PFSK-1 (cell line): ENCODE data around the gene LHFPL5.

Experiments used
- FOXP2 ChIP-seq: optimal IDR thresholded peaks from 2 replicates; pipeline ENCODE3; 2011; ENCODE audit warnings: borderline replicate concordance, control low read depth, inconsistent platforms; ENCODE audit not compliant: insufficient read depth; ENCODE audit errors: extremely low read length, extremely low read depth
- POLR2AphosphoS5 ChIP-seq: IDR thresholded peaks from 2 replicates; pipeline ENCODE4 v1.6.1; 2012; ENCODE audit warnings: low read depth, mild to moderate bottlenecking, control low read depth, low read length, moderate library complexity
- SIN3A ChIP-seq: IDR thresholded peaks from 2 replicates; pipeline ENCODE4 v1.6.1; 2012; ENCODE audit warnings: mild to moderate bottlenecking, low read length, moderate library complexity, borderline replicate concordance; ENCODE audit not compliant: insufficient read depth
- TAF1 ChIP-seq: IDR thresholded peaks from 2 replicates; pipeline ENCODE4 v1.6.1; 2012; ENCODE audit warnings: low read length, control low read depth, borderline replicate concordance; ENCODE audit not compliant: insufficient read depth
- TF ChIP-seq, protein P1 (sequence below), 2 experiments: IDR thresholded peaks; 2 replicates each; pipeline versions ENCODE4 v1.6.1 to v1.8.0; 2011 to 2012; ENCODE audit warnings: low read depth in 2 of 2, low read length in 2 of 2, control low read depth in 1 of 2, inconsistent platforms in 1 of 2, mild to moderate bottlenecking in 1 of 2, moderate library complexity in 1 of 2; ENCODE audit not compliant: insufficient read depth in 1 of 2

The LHFPL5 gene

DNA sequence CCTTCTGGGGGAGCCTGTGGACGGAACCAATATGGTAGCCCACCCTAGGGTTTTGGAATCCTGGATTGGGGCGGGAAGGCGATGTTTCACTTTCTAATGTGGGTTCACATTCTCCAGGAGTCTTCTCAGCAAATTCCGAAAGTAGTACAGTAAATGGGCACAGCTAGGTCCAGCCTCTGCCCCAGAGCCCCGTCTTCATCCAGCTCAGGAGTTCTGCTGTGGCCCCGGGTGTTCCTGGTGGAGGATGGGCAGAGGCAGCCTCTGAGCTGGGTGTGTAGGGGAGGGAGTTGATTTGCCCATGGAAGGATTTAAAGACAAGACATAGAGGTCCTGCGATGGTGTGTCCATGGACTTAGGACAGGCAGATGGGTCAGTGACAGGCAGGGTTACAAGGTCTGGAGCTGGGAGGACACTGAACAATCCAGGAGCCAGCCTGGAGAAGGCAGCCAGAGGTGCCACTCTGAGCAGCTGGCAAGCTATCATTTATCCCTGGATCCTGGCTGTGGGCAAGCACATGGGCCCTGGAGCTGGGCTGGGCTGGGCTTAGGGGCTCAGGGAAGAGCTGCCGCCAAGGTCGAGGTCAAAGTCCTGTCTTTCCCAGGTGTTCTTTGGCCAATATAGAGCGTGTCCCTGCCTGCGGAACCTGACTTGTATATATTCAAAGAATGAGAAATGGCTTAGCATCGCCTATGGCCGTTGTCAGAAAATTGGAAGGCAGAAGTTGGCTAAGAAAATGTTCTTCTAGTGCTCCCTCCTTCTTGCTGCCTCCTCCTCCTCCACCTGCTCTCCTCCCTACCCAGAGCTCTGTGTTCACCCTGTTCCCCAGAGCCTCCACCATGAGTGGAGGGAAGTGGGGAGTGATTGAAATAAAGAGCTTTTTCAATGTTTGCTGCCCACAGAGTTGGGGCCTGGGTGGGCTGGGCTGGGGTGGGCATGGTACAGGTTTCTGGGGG lies 17.6 kb upstream of the LHFPL5 start:
- TF ChIP-seq TAF1 = no peak
- no peak for TF ChIP-seq FOXP2
- TF ChIP-seq POLR2AphosphoS5 = no peak
- no peak for TF ChIP-seq SIN3A
- TF ChIP-seq, protein P1, sequence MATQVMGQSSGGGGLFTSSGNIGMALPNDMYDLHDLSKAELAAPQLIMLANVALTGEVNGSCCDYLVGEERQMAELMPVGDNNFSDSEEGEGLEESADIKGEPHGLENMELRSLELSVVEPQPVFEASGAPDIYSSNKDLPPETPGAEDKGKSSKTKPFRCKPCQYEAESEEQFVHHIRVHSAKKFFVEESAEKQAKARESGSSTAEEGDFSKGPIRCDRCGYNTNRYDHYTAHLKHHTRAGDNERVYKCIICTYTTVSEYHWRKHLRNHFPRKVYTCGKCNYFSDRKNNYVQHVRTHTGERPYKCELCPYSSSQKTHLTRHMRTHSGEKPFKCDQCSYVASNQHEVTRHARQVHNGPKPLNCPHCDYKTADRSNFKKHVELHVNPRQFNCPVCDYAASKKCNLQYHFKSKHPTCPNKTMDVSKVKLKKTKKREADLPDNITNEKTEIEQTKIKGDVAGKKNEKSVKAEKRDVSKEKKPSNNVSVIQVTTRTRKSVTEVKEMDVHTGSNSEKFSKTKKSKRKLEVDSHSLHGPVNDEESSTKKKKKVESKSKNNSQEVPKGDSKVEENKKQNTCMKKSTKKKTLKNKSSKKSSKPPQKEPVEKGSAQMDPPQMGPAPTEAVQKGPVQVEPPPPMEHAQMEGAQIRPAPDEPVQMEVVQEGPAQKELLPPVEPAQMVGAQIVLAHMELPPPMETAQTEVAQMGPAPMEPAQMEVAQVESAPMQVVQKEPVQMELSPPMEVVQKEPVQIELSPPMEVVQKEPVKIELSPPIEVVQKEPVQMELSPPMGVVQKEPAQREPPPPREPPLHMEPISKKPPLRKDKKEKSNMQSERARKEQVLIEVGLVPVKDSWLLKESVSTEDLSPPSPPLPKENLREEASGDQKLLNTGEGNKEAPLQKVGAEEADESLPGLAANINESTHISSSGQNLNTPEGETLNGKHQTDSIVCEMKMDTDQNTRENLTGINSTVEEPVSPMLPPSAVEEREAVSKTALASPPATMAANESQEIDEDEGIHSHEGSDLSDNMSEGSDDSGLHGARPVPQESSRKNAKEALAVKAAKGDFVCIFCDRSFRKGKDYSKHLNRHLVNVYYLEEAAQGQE (IDR thresholded peaks at IDR 0.05; ENCODE audit: insufficient read depth in 1 of 2, low read depth in 2 of 2, low read length in 2 of 2) = no peak

DNA sequence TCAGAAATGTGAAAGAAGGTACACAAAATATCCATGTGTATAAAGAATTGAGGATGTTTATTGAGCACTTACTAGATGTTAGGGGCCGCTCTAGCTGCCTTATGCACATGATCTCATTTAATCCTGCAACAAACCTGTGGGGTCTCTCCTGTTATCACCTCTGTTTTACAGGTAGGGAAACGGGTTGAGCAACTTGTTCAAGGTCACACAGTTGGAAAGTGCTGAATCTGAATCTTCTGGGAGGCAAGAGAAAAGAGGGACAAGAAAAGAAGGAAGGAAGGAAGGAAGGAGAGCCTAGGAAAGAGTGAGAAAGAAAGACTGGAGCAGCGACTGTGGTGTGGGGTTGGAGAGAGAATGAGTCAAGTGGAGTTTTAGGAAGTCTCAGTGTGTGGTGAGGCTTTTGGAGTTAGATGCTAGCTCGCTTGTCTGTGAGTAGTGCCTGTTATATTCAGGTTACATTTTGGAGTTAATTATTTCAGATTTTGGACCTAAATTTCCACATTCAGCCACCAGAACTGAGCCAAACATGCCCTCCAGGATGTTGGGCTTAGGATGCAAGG lies 16.6 kb upstream of the LHFPL5 start:
- TF ChIP-seq POLR2AphosphoS5 (no peak), SIN3A (no peak), TAF1 (no peak), FOXP2 (no peak)
- TF ChIP-seq, protein P1 (IDR thresholded peaks at IDR 0.05; ENCODE audit: insufficient read depth in 1 of 2, low read depth in 2 of 2, low read length in 2 of 2) = no peak

DNA sequence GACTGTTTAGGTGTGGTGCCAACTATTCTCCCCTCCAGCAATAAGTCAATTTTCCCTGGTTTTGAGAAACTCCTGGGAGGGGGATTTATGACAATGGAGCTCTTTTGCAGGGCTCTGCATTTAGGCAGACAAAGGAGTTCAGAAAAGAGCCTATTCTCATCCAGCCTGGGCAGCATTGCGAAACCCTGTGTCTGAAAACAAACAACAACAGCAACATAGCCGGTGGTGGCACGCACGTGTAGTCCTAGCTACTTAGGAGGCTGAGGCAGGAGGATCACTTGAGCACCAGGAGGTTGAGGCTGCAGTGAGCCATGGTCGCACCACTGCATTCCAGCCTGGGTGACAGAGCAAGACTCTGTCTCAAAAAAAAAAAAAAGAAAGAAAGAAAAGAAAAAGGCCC lies 14.5 kb upstream of the LHFPL5 start:
- TF ChIP-seq TAF1 (no peak), POLR2AphosphoS5 (no peak), FOXP2 (no peak), SIN3A (no peak)
- TF ChIP-seq, protein P1 (IDR thresholded peaks at IDR 0.05; ENCODE audit: insufficient read depth in 1 of 2, low read depth in 2 of 2, low read length in 2 of 2) = no peak

DNA sequence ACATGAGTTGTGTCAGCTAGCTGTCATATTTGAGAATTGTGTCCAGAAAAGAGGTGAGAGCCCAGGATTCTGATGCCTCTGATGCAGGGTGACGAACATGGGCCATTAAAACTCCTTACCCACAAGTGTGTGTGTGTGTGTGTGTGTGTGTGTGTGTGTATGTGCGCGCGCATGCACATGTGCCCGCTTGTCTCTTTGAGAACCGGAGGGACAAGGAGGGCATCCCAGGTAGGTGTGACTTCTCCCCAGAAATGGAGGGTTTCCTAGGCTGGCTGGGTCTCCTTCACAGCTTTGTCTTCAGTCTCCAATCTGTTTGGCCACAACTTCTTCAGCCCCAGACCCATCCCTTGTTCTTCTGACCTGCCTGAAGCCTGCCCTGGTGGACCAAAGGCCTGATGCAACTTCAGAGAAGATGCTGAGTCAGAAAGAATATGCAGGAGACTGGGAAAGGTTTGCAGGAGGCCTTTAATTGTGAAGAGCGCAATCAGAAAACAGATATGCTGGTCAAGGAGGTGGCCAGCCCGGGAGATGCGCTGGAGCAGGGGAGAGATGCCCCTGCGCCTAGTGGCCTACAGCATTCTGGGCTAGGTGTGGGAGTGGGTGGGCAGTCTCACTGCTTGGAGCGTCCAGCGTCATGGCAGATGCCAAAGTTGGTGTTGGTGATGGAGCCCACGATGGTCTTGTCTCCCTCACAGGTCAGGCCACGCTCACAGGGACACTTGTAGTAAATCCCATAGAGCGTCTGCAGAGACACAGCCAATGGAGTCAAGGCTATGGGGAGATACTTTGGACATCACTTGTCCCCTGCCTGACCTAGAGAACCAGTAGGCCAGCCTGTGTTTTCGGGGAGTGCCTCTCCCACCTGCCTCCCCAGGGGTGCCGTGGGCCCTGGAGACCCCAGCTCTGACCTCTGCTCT lies 10.4 kb upstream of the LHFPL5 start:
- TF ChIP-seq SIN3A = no peak
- TF ChIP-seq FOXP2 = no peak
- TF ChIP-seq POLR2AphosphoS5 = no peak
- TF ChIP-seq, protein P1 (IDR thresholded peaks at IDR 0.05; ENCODE audit: insufficient read depth in 1 of 2, low read depth in 2 of 2, low read length in 2 of 2) = no peak
- no peak for TF ChIP-seq TAF1
